DMS53 treated with DMSO at 0.1 percent for 48 hours (cell line): ENCODE measurements around the gene LZTS2.
"Not testable (repeated sequence)": the region's sequence is repeated elsewhere in the genome, so short reads cannot be mapped to it uniquely, and the experiment has no call there.

Experiments used
- DNase-seq: peaks from one replicate; lab custom pipeline; 2025; ENCODE audit not compliant: unreplicated experiment; lab: John Stamatoyannopoulos, UW

Gene LZTS2

GRCh38 chr10:101031796-101032636 is 32.4 kb downstream of the LZTS2 start:
- peak; percentile 28 for DNase-seq

GRCh38 chr10:101032637-101033224 is 33.1 kb downstream of the LZTS2 start:
- DNase-seq, result peak; percentile 59

GRCh38 chr10:101033276-101033675 is 33.7 kb downstream of the LZTS2 start:
- DNase-seq, result no peak

DNA sequence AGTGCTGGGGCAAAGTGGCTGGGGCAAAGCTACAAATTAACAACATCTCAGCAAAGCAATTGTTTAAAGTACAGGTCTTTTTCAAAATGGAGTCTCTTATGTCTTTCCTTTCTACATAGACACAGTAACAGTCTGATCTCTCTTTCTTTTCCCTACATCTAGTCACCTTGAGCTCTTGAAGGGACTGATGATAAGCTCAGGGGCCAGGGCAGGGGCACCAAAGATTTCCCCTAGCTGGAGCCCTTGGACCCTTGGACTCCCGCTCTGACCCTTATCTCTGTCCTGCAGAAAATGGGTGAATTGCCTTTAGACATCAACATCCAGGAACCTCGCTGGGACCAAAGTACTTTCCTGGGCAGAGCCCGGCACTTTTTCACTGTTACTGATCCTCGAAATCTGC is 34.8 kb downstream of the LZTS2 start:
- DNase-seq, result not testable (repeated sequence)

GRCh38 chr10:101035314-101035713 is 35.7 kb downstream of the LZTS2 start:
- no peak for DNase-seq

- no peak for DNase-seq
Observed at GRCh38 chr10:101035916-101036702, 36.5 kb downstream of the LZTS2 start.

GRCh38 chr10:101036726-101037125 is 37.1 kb downstream of the LZTS2 start:
- no peak for DNase-seq

DNA sequence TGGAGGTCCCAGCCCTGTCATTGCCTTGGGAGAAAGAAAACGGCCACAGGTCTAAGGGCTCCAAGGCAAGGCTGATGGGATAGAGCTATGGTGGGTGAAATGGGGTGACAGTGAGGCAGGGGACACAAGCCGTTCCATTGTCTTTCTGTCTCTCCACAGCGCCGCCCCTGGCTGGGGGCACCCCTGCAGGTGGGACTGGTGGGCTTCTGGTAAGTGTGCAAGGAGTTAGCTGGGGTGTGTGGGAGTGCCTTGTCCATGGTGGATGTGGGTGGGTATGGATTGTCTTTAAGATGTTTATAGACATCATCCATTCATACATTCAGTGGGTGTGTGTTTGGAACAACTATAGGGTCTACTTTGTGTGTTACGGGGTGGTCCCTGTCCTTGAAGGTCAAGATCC is 38.9 kb downstream of the LZTS2 start:
- no peak for DNase-seq

- DNase-seq, result no peak
Observed at GRCh38 chr10:101040061-101040460, 40.5 kb downstream of the LZTS2 start.

DNA sequence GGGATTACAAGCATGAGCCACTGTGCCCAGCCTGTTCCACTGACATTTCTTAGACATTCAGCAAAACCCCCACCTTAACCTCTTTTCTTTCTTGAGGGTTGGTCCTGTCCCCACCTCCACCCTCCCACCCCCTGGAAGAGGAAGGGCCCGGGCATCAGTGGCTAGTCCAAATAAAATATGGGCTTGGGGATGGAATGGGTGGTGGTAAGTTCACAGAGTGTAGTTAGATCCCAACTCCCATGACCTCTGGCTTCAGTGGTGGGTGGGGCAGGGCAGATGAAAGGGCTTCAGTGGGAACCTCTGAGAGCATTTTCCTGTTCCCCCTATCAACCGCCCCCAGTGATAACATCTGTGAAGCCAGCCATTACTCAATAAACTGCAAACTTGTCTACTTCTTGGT is 41.2 kb downstream of the LZTS2 start:
- no peak for DNase-seq

DNA sequence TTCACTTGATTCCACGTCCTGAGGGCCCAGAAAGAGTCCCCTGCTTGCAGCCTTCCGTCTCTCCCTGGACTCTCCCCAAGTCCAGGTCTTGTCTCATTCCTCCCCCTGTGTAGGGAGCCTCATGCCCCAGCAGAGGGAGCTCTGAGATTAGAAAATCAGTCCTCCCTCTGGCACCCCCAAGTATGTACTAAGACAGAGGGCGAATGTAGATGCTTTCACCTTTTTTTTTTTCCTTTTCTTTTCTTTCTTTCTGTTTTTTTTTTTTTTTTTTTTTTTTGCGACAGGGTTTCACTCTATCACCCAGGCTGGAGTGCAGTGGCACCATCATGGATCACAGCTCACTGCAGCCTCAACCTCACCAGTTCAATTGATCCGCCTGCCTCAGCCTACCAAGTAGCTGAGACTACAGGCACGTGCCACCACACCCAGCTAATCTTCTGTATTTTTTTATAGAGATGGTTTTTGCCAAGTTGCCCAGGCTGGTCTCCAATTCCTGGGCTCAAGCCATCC is 41.7 kb downstream of the LZTS2 start:
- DNase-seq, result peak; percentile 57

DNA sequence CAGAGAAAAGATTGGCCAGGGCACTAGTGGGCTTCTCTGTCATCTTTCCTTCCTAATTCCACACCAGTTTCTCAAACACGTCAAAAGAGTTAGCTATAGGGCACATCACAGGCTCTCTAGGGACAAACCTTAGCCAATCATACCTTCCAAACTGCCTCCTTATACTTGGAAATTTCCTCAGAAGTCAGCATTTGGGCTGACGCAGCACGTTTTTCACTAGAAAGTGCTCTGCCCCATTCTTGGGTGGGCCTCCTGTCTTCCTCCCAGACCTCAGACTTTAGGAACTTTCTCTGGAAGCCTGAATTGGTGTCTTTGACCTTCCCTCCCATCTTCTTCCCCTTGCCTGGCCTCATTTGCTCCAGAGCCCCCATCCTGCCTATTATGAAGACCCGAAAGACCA is 42.5 kb downstream of the LZTS2 start:
- no peak for DNase-seq

DNA sequence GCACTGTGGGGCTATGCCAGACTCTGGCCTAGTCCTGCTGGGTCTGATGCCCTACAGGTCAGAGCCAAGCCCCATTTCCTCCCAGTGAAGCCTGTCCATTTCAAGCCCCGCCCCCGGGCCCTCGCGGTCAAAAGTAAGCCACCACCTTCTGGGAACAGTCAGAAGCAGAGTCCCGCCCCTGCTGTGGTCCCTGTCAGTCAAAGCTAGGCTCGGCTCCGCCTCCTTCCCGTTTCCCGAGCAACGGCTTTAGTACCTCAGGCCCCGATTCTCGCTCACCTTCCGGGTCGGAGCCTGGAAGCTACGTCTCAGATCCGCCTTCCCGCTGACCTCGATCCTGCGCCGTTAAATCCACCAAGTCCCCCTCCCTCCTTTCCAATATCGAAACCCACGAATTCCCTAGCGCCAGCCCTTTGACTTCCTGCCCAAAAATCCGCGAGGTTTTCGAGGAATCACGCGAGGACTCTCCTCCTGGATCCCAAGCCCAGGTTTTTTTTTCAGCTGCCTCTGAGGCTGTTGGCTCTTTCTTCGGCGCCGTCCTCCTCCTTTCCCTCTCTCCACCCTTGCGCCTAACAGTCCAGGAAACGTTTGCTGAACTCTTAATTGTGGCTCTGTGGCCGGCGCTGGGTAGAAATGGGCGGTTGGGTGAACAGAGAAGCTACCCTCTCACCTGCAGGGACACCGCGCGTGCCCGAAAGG is 43.2 kb downstream of the LZTS2 start:
- DNase-seq, result peak; percentile 97

DNA sequence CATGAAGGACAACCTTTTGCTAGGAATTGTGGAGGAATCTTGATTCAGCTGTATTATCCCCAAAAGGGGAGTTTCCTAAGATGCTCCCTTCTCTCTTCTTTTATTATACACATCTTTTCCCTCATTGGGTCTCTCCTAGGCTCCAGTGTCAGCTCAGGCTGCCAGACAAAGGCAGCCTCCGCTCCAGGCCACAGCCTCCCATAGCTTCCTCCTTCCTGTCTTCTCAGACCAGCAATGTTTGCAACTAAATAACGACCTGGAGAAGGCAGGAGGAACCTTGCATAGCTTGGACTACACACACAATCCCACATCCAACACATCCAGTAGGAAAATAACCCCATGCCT is 43.7 kb downstream of the LZTS2 start:
- DNase-seq, result no peak

- no peak for DNase-seq
Observed at GRCh38 chr10:101044117-101044516, 44.5 kb downstream of the LZTS2 start.

- DNase-seq, result no peak
Observed at GRCh38 chr10:101046332-101047238, 47.0 kb downstream of the LZTS2 start.

GRCh38 chr10:101047268-101047667 is 47.7 kb downstream of the LZTS2 start:
- DNase-seq, result no peak

GRCh38 chr10:101047961-101048892 is 48.6 kb downstream of the LZTS2 start:
- peak; percentile 76 for DNase-seq
